ENCODE results near the gene LGALS7.
"Not testable (repeated sequence)": the region's sequence is repeated elsewhere in the genome, so short reads cannot be mapped to it uniquely, and the experiment has no call there.

LGALS7 gene

DNA sequence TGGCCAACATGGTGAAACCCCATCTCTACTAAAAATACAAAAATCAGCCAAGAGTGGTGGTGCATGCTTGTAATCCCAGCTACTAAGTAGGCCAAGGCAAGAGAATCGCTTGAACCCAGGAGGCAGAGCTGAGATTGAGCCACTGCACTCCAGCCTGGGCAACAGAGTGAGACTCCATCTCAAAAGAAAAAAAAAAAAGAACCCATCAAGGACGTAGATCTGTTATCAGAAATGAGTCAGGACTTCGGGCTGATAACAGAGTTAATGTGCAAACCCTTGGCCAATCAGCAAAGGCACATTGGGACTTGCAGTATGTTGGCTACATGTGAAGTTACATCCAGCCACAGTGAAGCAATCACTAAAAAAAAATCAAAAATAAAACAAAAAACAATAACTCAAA, 10.9 kb upstream of the LGALS7 start:
- Histone ChIP-seq H3K36me3 (ENCODE audit: low read length) (no peaks in the 10 kb centered on the region), H3K27ac (ENCODE audit: low read depth, low read length) (no peak overlapping the region), H3K9me3 (ENCODE audit: insufficient read depth, low read length) (no peaks in the 10 kb centered on the region), H3K79me2 (ENCODE audit: insufficient read depth, low read length) (no peaks in the 10 kb centered on the region), H3F3A (ENCODE audit: insufficient read depth) (no peaks in the 10 kb centered on the region), H3K4me2 (ENCODE audit: low read depth, low read length, poor library complexity, severe bottlenecking) (no peak overlapping the region), H4K20me1 (ENCODE audit: low read depth, low read length) (no peaks in the 10 kb centered on the region), H3K9me2 (replicated peaks; ENCODE audit: insufficient read depth, low read length) (no peaks in the 10 kb centered on the region), H3K4me3 (ENCODE audit: insufficient read depth, low read length, poor library complexity, severe bottlenecking) (no peak overlapping the region), H3K27me3 (ENCODE audit: low read length) (no peaks in the 10 kb centered on the region), H3K9ac (ENCODE audit: low read length) (no peak overlapping the region), H2AFZ (ENCODE audit: low read depth, low read length, severe bottlenecking) (no peak overlapping the region)
- TF ChIP-seq EZH2phosphoT487 (conservative IDR thresholded peaks at IDR 0.05; ENCODE audit: low read length): no peak
- TF ChIP-seq, protein P1, sequence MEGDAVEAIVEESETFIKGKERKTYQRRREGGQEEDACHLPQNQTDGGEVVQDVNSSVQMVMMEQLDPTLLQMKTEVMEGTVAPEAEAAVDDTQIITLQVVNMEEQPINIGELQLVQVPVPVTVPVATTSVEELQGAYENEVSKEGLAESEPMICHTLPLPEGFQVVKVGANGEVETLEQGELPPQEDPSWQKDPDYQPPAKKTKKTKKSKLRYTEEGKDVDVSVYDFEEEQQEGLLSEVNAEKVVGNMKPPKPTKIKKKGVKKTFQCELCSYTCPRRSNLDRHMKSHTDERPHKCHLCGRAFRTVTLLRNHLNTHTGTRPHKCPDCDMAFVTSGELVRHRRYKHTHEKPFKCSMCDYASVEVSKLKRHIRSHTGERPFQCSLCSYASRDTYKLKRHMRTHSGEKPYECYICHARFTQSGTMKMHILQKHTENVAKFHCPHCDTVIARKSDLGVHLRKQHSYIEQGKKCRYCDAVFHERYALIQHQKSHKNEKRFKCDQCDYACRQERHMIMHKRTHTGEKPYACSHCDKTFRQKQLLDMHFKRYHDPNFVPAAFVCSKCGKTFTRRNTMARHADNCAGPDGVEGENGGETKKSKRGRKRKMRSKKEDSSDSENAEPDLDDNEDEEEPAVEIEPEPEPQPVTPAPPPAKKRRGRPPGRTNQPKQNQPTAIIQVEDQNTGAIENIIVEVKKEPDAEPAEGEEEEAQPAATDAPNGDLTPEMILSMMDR (IDR thresholded peaks at IDR 0.05; ENCODE audit: insufficient read depth, low read length, poor library complexity, severe bottlenecking): no peak

DNA sequence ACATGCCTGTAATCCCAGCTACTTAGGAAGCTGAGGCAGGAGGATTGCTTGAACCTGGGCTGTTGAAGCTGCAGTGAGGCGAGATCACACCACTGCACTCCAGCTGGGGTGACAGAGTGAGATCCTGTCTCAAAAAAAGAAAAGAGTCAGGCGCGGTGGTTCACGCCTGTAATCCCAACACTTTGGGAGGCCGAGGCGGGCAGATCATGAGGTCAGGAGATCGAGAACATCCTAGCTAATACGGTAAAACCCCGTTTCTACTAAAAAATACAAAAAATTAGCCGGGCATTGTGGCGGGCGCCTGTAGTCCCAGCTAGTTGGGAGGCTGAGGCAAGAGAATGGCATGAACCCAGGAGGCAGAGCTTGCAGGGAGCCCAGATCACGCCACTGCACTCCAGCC, 8.9 kb upstream of the LGALS7 start:
- H4K20me1 ChIP-seq (ENCODE audit: low read depth, low read length); H3K4me3 ChIP-seq (ENCODE audit: insufficient read depth, low read length, poor library complexity, severe bottlenecking); H3F3A ChIP-seq (ENCODE audit: insufficient read depth); H3K9me2 ChIP-seq (replicated peaks; ENCODE audit: insufficient read depth, low read length); H3K27ac ChIP-seq (ENCODE audit: low read depth, low read length); H3K79me2 ChIP-seq (ENCODE audit: insufficient read depth, low read length); H3K9ac ChIP-seq (ENCODE audit: low read length); H3K36me3 ChIP-seq (ENCODE audit: low read length); H3K9me3 ChIP-seq (ENCODE audit: insufficient read depth, low read length); H3K27me3 ChIP-seq (ENCODE audit: low read length); H2AFZ ChIP-seq (ENCODE audit: low read depth, low read length, severe bottlenecking); H3K4me2 ChIP-seq (ENCODE audit: low read depth, low read length, poor library complexity, severe bottlenecking): not testable (repeated sequence)

DNA sequence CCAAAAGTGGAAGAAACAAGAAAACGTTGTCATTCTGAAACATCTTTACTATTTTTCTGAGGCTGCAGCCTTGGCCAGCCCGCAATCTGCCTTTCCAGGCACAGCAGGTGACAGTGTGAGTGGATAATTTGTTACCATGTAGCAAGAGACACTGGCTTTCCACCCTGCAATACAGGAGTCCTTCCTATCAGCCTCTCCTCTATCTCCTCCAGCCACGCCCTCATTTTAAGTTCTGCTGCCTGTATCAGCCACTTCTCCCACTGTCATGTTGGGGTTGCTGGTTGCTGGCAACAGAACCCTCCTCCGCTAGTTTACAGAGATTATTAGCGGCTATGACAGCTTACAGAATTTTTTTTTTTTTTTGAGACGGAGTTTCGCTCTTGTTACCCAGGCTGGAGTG, 7.7 kb upstream of the LGALS7 start:
- no peak overlapping the region for H3K4me2 ChIP-seq (ENCODE audit: low read depth, low read length, poor library complexity, severe bottlenecking)
- no peak overlapping the region for H3K9ac ChIP-seq (ENCODE audit: low read length)
- no peaks in the 10 kb centered on the region for H3K27me3 ChIP-seq (ENCODE audit: low read length)
- H3F3A ChIP-seq (ENCODE audit: insufficient read depth): no peaks in the 10 kb centered on the region
- TF ChIP-seq EZH2phosphoT487 (conservative IDR thresholded peaks at IDR 0.05; ENCODE audit: low read length): no peak
- TF ChIP-seq, protein P1 (IDR thresholded peaks at IDR 0.05; ENCODE audit: insufficient read depth, low read length, poor library complexity, severe bottlenecking): no peak
- H3K36me3 ChIP-seq (ENCODE audit: low read length): no peaks in the 10 kb centered on the region
- no peaks in the 10 kb centered on the region for H3K79me2 ChIP-seq (ENCODE audit: insufficient read depth, low read length)
- H3K27ac ChIP-seq (ENCODE audit: low read depth, low read length): no peak overlapping the region
- H3K4me3 ChIP-seq (ENCODE audit: insufficient read depth, low read length, poor library complexity, severe bottlenecking): no peak overlapping the region
- H3K9me2 ChIP-seq (replicated peaks; ENCODE audit: insufficient read depth, low read length): no peaks in the 10 kb centered on the region
- no peak overlapping the region for H2AFZ ChIP-seq (ENCODE audit: low read depth, low read length, severe bottlenecking)
- no peaks in the 10 kb centered on the region for H4K20me1 ChIP-seq (ENCODE audit: low read depth, low read length)
- no peaks in the 10 kb centered on the region for H3K9me3 ChIP-seq (ENCODE audit: insufficient read depth, low read length)

DNA sequence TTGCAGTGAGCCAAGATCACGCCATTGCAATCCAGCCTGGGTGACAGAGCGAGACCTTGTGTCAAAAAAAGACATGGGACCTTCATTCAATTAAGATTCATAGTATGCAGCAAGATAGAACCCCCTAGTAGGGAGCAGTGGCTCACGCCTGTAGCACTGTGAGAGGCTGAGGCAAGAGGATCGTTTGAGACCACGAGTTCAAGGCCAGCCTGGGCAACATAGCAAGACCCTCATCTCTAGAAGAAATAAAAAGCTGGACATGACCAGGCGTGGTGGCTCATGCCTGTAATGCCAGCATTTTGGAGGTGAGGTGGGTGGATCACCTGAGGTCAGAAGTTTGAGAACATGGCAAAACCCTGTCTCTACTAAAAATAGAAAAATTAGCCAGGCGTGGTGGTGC, 7.1 kb upstream of the LGALS7 start:
- Histone ChIP-seq H3K27me3 (ENCODE audit: low read length) (no peaks in the 10 kb centered on the region), H3K4me3 (ENCODE audit: insufficient read depth, low read length, poor library complexity, severe bottlenecking) (no peak overlapping the region)

More for the DNA sequence above, 7.1 kb upstream of the LGALS7 start:
- Histone ChIP-seq H3K36me3 (ENCODE audit: low read length) (no peaks in the 10 kb centered on the region), H4K20me1 (ENCODE audit: low read depth, low read length) (no peaks in the 10 kb centered on the region), H3K27ac (ENCODE audit: low read depth, low read length) (no peak overlapping the region), H2AFZ (ENCODE audit: low read depth, low read length, severe bottlenecking) (no peak overlapping the region), H3K9me2 (replicated peaks; ENCODE audit: insufficient read depth, low read length) (no peaks in the 10 kb centered on the region), H3F3A (ENCODE audit: insufficient read depth) (no peaks in the 10 kb centered on the region), H3K4me2 (ENCODE audit: low read depth, low read length, poor library complexity, severe bottlenecking) (no peak overlapping the region), H3K79me2 (ENCODE audit: insufficient read depth, low read length) (no peaks in the 10 kb centered on the region), H3K9me3 (ENCODE audit: insufficient read depth, low read length) (no peaks in the 10 kb centered on the region), H3K9ac (ENCODE audit: low read length) (no peak overlapping the region)
- TF ChIP-seq EZH2phosphoT487 (conservative IDR thresholded peaks at IDR 0.05; ENCODE audit: low read length): no peak
- TF ChIP-seq, protein P1 (IDR thresholded peaks at IDR 0.05; ENCODE audit: insufficient read depth, low read length, poor library complexity, severe bottlenecking): no peak

Data from SU-DHL-6 (cell line).